ENCODE data around the gene RBCK1.

DNA sequence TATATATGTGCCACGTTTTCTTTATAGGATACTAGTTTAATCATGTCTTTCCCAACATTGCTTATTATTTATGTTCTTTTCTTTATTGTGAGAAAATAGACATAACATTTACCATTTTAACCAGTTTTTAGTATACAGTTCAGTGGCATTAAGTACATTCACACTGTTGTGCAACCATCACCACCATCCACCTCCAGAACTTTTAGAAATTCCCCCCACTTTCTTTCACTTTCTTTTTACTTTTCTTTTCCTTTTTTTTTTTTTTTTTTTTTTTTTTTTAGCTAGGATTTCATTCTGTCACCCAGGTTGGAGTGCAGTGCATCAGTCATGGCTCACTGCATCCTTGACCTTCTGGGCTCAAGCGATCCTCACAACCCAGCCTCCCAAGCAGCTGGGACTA is 18.5 kb downstream of the RBCK1 start:
- TF ChIP-seq POLR2A (IDR thresholded peaks at IDR 0.05; ENCODE audit: low read depth) (no peak), POLR2AphosphoS5 (IDR thresholded peaks at IDR 0.05) (no peak)

Measured in esophagus muscularis mucosa (tissue), 2 donors.